RWPE2 (cell line): Measurements from ENCODE around the gene INVS.

Source experiments
- ATAC-seq: fragments of 200-7000 bp; cut with Tn5 transposase; 3 replicates; pipeline ENCODE4 v1.9.1; 2021; ENCODE audit warnings: low read depth
- DNase-seq: peaks from one replicate; pipeline ENCODE4 v3.0.0-alpha.2; 2020; ENCODE audit warnings: low spot score
- H3K27ac ChIP-seq: fragments of 450-650 bp; 2 replicates; pipeline ENCODE4 v1.5.1; 2017; ENCODE audit warnings: mild to moderate bottlenecking; ENCODE audit not compliant: poor library complexity, severe bottlenecking
- H3K27me3 ChIP-seq: fragments of 250-450 bp; sonication (Bioruptor Pico); 2 replicates; pipeline ENCODE4 v1.5.1; 2021; ENCODE audit warnings: mild to moderate bottlenecking, moderate library complexity; ENCODE audit not compliant: insufficient read depth, poor library complexity, severe bottlenecking
- H3K36me3 ChIP-seq: fragments of 250-450 bp; sonication (Bioruptor Pico); 2 replicates; pipeline ENCODE4 v1.5.1; 2020; ENCODE audit warnings: low read depth, mild to moderate bottlenecking, moderate library complexity
- H3K4me1 ChIP-seq: fragments of 250-450 bp; sonication (Bioruptor Pico); 2 replicates; pipeline ENCODE4 v1.5.1; 2021; ENCODE audit warnings: mild to moderate bottlenecking, moderate library complexity; ENCODE audit not compliant: insufficient read depth, poor library complexity, severe bottlenecking
- H3K4me3 ChIP-seq: fragments of 250-450 bp; sonication (Bioruptor Pico); 2 replicates; pipeline ENCODE4 v1.5.1; 2021; ENCODE audit warnings: mild to moderate bottlenecking, moderate library complexity; ENCODE audit not compliant: severe bottlenecking
- H3K9me3 ChIP-seq: fragments of 250-450 bp; sonication (Bioruptor Pico); 2 replicates; pipeline ENCODE4 v1.5.1; 2021; ENCODE audit warnings: mild to moderate bottlenecking, moderate library complexity; ENCODE audit not compliant: severe bottlenecking
- TF ChIP-seq, protein P1 (sequence below): fragments of 450-650 bp; IDR thresholded peaks from one replicate; pipeline ENCODE4 v1.5.1; 2017; ENCODE audit warnings: mild to moderate bottlenecking, moderate library complexity; ENCODE audit not compliant: poor library complexity, severe bottlenecking

Gene INVS

DNA sequence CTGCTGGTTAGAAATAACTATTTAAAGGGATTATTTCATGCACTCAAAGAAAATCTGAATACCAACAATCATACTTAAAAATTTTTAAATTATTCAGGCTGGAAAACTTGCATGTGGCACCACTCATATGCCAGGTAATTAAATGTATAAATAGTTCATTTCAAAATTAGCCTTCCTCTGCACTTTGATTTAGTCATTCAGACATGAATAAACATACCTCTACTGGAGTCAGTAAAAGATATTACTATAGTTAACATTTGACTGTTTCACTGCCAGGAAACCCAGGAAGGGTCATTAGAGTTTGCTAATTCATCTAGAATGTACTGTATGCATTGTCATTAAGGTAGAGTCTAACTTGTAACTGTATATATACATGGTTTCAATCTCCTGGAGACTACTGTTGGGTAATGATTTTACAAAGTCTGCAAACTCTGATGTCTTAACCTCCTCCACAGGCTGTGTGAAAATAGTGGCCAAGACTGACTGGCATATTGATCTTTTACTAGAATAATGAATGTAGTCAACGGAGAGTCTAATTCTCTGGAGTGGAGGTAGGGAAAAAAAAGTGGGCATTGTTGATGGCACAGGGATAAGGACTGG is 210.0 kb downstream of the INVS start:
- Histone ChIP-seq H3K4me3 (no peak overlapping the region), H3K27me3 (no peaks in the 10 kb centered on the region), H3K36me3 (peaks cover 48% of the 10 kb centered on the region), H3K4me1 (no peaks in the 10 kb centered on the region), H3K27ac (no peak overlapping the region), H3K9me3 (no peaks in the 10 kb centered on the region)
- no peak for DNase-seq
- ATAC-seq: no peak
- TF ChIP-seq, protein P1, sequence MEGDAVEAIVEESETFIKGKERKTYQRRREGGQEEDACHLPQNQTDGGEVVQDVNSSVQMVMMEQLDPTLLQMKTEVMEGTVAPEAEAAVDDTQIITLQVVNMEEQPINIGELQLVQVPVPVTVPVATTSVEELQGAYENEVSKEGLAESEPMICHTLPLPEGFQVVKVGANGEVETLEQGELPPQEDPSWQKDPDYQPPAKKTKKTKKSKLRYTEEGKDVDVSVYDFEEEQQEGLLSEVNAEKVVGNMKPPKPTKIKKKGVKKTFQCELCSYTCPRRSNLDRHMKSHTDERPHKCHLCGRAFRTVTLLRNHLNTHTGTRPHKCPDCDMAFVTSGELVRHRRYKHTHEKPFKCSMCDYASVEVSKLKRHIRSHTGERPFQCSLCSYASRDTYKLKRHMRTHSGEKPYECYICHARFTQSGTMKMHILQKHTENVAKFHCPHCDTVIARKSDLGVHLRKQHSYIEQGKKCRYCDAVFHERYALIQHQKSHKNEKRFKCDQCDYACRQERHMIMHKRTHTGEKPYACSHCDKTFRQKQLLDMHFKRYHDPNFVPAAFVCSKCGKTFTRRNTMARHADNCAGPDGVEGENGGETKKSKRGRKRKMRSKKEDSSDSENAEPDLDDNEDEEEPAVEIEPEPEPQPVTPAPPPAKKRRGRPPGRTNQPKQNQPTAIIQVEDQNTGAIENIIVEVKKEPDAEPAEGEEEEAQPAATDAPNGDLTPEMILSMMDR: no peak

GRCh38 chr9:100309992-100310391 is 210.9 kb downstream of the INVS start:
- DNase-seq (no peak), ATAC-seq (no peak)
- Histone ChIP-seq H3K9me3 (no peaks in the 10 kb centered on the region), H3K4me3 (no peak overlapping the region), H3K4me1 (no peaks in the 10 kb centered on the region), H3K36me3 (peaks cover 52% of the 10 kb centered on the region), H3K27ac (no peak overlapping the region), H3K27me3 (no peaks in the 10 kb centered on the region)
- TF ChIP-seq, protein P1: no peak

GRCh38 chr9:100315561-100315960 is 216.5 kb downstream of the INVS start:
- Histone ChIP-seq H3K9me3 (no peaks in the 10 kb centered on the region), H3K4me1 (peaks cover 8% of the 10 kb centered on the region), H3K27ac (no peak overlapping the region), H3K27me3 (no peaks in the 10 kb centered on the region), H3K4me3 (no peak overlapping the region), H3K36me3 (peaks cover 72% of the 10 kb centered on the region)
- DNase-seq (no peak), ATAC-seq (no peak)
- TF ChIP-seq, protein P1: no peak

- TF ChIP-seq, protein P1: no peak
- DNase-seq (no peak), ATAC-seq (peak; percentile 49; the same call in 1 of the 3 replicates)
- Histone ChIP-seq H3K27ac (peak overlapping the region; percentile 7), H3K27me3 (no peaks in the 10 kb centered on the region), H3K36me3 (peaks cover 85% of the 10 kb centered on the region), H3K4me1 (peaks cover 8% of the 10 kb centered on the region), H3K4me3 (no peak overlapping the region), H3K9me3 (no peaks in the 10 kb centered on the region)
These were observed 218.7 kb downstream of the INVS start for GRCh38 chr9:100317706-100318105.

GRCh38 chr9:100322954-100323536 is 224.0 kb downstream of the INVS start:
- Histone ChIP-seq H3K9me3 (no peaks in the 10 kb centered on the region), H3K4me3 (no peak overlapping the region), H3K36me3 (peaks cover 100% of the 10 kb centered on the region), H3K4me1 (peaks cover 2% of the 10 kb centered on the region), H3K27ac (no peak overlapping the region), H3K27me3 (no peaks in the 10 kb centered on the region)
- ATAC-seq: no peak
- TF ChIP-seq, protein P1: peak; percentile 73
- DNase-seq: no peak
